ENCODE results near the gene IYD. TPM values are rescaled to one million over a fixed set of nuclear protein-coding genes. Genes with fewer than 3 reads are reported as not detected.
"Not testable (repeated sequence)": the region's sequence is repeated elsewhere in the genome, so short reads cannot be mapped to it uniquely, and the experiment has no call there.

Gene IYD
- total RNA-seq, 1 donor from 2014 or later = not detected

GRCh38 chr6:150373260-150373701, 4.5 kb downstream of the IYD start:
- H3K27me3 ChIP-seq (ENCODE audit: control insufficient read depth, insufficient read depth, low read length) = no peaks in the 10 kb centered on the region
- no peak for TF ChIP-seq CTCF (IDR thresholded peaks at IDR 0.05; ENCODE audit: insufficient read depth, low read length, poor library complexity, severe bottlenecking)

GRCh38 chr6:150374346-150374745, 5.5 kb downstream of the IYD start:
- not testable (repeated sequence) for H3K27me3 ChIP-seq (ENCODE audit: control insufficient read depth, insufficient read depth, low read length); H3K36me3 ChIP-seq (ENCODE audit: control insufficient read depth, insufficient read depth, low read length); DNase-seq (ENCODE audit: low read depth); H3K4me3 ChIP-seq (ENCODE audit: low read depth, low read length)

More at GRCh38 chr6:150373260-150373701, 4.5 kb downstream of the IYD start:
- no peak overlapping the region for H3K4me3 ChIP-seq (ENCODE audit: low read depth, low read length)
- no peak for DNase-seq (ENCODE audit: low read depth)
- H3K36me3 ChIP-seq (ENCODE audit: control insufficient read depth, insufficient read depth, low read length) = no peaks in the 10 kb centered on the region

GRCh38 chr6:150377211-150377781, 8.5 kb downstream of the IYD start:
- no peak for TF ChIP-seq CTCF (IDR thresholded peaks at IDR 0.05; ENCODE audit: insufficient read depth, low read length, poor library complexity, severe bottlenecking)
- peak; percentile 66 for DNase-seq (ENCODE audit: low read depth)
- H3K36me3 ChIP-seq (ENCODE audit: control insufficient read depth, insufficient read depth, low read length) = no peaks in the 10 kb centered on the region
- H3K27me3 ChIP-seq (ENCODE audit: control insufficient read depth, insufficient read depth, low read length) = no peaks in the 10 kb centered on the region
- no peak overlapping the region for H3K4me3 ChIP-seq (ENCODE audit: low read depth, low read length)

- no peak for DNase-seq (ENCODE audit: low read depth)
- H3K27me3 ChIP-seq (ENCODE audit: control insufficient read depth, insufficient read depth, low read length) = no peaks in the 10 kb centered on the region
- TF ChIP-seq CTCF (IDR thresholded peaks at IDR 0.05; ENCODE audit: insufficient read depth, low read length, poor library complexity, severe bottlenecking) = no peak
- no peaks in the 10 kb centered on the region for H3K36me3 ChIP-seq (ENCODE audit: control insufficient read depth, insufficient read depth, low read length)
- H3K4me3 ChIP-seq (ENCODE audit: low read depth, low read length) = no peak overlapping the region
Observed at GRCh38 chr6:150380256-150380655, 11.4 kb downstream of the IYD start.

- no peaks in the 10 kb centered on the region for H3K27me3 ChIP-seq (ENCODE audit: control insufficient read depth, insufficient read depth, low read length)
- no peaks in the 10 kb centered on the region for H3K36me3 ChIP-seq (ENCODE audit: control insufficient read depth, insufficient read depth, low read length)
- H3K4me3 ChIP-seq (ENCODE audit: low read depth, low read length) = no peak overlapping the region
- DNase-seq (ENCODE audit: low read depth) = no peak
- no peak for TF ChIP-seq CTCF (IDR thresholded peaks at IDR 0.05; ENCODE audit: insufficient read depth, low read length, poor library complexity, severe bottlenecking)
Observed at GRCh38 chr6:150382171-150382570, 13.4 kb downstream of the IYD start.

GRCh38 chr6:150391414-150391813, 22.6 kb downstream of the IYD start:
- no peaks in the 10 kb centered on the region for H3K36me3 ChIP-seq (ENCODE audit: control insufficient read depth, insufficient read depth, low read length)
- no peaks in the 10 kb centered on the region for H3K27me3 ChIP-seq (ENCODE audit: control insufficient read depth, insufficient read depth, low read length)
- DNase-seq (ENCODE audit: low read depth) = no peak
- no peak for TF ChIP-seq CTCF (IDR thresholded peaks at IDR 0.05; ENCODE audit: insufficient read depth, low read length, poor library complexity, severe bottlenecking)
- H3K4me3 ChIP-seq (ENCODE audit: low read depth, low read length) = no peak overlapping the region

Measured in kidney epithelial cell (primary cell).